CD4-positive, alpha-beta T cell treated with Interleukin-21 for 1 hour (primary cell): ENCODE measurements around the gene CMTM6.
"Not testable (repeated sequence)": the region's sequence is repeated elsewhere in the genome, so short reads cannot be mapped to it uniquely, and the experiment has no call there.

Source experiments
- DNase-seq: peaks from one replicate; pipeline ENCODE4 v3.0.0-alpha.2; 2020

CMTM6 gene

DNA sequence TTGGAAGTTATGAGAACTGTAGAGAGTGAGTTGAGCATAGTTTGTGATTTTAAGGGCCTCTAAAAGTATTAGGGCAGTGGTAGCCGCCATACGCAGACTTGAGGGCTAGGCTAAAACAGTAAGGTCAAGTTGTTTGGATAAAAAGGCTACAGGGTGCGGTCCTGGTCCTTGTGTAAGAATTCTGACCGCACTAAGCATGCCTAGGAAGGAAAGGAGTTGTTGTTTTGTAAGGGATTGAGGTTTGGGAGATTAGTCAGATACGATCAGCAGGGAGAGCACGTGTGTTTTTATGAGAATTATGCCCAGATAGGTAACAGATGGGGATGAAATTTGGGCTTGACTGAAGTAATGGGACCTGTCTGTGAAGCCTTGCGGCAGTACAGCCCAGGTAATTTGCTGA lies 39.2 kb downstream of the CMTM6 start:
- not testable (repeated sequence) for DNase-seq

DNA sequence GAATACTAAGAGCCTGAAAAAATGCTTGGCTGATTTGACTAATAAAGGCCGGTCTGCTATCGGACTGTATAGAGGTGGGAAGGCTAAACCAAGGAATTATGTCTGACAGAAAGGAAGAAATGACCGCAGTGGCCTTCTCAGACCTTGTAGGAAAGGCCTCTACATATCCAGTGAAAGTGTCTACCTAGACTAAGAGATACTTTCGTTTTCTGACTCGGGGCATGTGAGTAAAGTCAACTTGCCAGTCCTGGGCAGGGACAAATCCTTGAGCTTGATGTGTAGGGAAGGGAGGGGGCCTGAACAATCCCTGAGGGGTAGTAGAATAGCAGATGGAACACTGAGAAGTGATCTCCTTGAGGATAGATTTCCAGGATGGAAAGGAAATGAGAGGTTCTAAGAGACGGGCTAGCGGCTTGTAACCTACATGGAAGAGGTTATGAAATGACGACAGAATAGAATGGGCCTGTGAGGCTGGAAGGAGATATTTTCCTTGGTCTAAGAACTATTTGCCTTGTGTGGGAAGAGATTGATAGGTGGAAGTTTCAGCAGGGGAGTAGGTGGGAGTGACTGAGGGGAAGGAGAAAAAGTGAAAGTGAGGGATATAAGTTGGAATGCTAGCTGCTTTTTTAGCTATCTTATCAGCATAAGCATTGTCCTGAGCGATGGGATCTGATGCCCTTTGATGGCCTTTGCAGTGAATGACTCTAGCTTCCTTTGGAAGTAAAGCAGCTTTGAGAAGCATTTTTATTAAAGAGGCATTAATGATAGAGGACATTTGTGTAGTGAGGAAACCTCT lies 40.3 kb downstream of the CMTM6 start:
- DNase-seq: peak; percentile 63

DNA sequence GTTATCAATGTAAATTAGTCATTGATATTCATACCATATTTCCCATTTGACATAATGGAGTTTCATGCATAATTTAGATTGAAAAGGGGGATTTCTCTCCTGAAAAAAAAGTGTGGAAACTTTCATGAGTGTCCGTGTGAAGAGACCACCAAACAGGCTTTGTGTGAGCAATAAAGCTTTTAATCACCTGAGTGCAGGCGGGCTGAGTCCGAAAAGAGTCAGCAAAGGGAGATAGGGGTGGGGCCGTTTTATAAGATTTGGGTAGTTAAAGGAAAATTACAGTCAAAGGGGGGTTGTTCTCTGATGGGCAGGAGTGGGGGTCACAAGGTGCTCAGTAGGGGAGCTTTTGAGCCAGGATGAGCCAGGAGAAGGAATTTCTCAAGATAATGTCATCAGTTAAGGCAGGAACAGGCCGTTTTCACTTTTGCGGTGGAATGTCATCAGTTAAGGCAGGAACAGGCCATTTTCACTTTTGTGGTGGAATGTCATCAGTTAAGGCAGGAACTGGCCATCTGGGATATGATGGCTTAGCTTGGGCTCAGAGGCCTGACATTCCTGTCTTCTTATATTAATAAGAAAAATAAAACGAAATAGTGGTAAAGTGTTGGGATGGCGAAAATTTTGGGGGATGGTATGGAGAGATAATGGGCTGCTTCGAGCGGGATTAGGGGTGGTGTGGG lies 41.7 kb downstream of the CMTM6 start:
- not testable (repeated sequence) for DNase-seq

DNA sequence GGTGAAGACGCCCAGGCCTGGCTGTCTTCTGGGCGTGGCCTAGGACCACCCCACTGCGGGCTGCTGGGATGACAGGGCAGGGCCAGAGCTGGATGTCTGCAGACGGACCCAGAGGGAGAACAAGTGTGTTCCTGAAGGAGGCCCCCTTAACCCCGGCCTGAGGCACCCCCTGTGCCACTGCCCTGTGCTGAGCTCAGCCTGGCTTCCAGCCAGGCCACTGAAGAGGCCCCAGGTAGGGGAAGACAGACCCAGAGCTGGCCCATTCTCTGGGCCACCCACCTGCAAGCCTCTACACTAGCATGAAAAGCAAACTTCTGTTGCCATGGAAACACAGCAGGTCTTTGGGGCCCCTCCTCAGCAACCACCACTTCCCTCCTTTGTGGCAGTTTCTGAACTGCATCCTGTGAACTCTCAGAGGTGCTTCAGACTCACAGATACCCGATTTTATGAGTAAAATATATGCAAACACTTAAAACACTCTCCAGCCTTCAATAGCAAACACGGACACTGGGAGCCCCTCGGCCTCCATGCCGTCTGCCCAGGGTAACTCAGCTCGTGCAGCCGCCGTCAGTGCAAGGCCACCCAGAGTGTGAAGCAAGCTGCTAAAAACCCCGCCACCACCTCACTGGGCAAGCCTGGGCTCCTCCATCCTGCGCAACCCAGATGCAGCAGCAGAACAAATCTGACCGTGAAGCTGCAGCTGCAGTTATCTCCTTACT lies 42.5 kb downstream of the CMTM6 start:
- peak; percentile 95 for DNase-seq

DNA sequence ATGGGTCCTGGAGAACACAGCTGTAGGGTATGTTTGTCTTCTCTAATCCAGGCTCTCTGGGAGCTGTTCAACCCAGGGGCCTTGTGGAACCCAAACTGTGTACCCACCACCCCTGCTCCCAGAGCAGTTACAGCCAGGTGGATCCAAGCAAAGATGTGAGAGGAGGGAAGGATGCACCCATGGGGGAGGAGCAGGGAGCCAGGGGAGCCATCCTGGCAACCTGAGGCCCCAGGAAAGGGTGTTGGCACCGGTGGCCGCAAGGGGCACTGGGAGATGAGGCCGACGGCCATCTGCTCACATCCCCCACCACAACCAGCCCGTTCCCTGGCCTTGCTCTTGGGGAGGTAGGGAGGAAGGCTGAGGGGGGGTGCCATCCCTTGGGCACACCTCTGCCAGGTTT lies 43.2 kb downstream of the CMTM6 start:
- no peak for DNase-seq

DNA sequence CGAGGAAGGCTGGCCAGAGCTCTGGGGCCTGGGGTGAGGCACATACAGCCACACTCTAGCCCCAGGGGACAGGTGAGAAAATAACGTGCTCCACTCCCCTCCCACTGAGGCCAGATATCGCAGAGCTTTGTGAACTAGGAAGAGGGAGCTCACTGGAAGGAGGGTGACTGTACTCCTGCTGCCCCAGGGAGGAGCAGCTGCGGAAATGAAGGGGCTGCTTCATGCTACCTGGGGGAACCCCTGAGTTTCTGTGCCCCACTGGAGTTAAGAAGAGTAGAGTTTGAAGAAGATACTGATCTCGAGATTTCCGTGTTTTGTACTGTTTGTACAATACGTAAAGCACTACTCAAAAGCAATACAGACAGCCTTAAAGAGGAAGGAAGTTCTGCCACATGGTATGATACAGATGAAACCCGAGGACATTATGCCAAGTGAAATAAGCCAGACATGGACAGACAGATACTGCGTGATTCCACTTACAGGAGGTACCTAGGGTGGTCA lies 44.6 kb downstream of the CMTM6 start:
- DNase-seq: peak; percentile 86

DNA sequence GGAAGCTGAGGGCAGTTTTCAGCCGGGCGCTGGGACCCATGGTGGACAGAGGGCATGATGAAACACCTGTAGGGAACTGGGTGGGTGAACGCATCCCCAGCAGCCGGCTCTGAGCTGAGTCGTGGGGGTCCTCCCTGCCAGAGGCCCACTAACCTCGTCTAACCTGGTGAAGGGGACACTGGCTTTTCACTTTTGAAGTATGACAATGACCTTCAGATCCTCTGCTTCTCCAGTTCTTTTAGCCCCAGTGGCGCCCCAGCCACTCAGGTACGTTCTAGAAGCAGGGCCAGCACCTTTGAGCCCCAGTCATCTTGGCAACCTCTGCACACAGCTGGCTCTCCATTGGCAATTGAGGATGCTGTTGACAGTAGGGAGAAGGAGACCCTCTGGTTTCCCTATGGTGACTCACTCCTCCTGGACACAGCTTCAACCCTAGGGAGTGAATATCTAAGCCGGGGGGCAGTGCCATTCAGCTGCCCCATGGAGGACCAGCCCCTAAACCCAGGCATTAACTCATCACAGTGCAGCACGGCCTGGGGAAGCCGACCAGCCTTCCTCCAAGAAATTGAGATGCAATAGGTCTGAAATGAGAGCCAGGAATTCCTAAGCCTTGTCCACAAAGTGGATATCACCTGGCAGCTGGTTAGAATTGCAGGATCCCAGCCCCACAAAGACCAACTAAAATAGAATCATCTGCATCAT lies 46.1 kb downstream of the CMTM6 start:
- no peak for DNase-seq

DNA sequence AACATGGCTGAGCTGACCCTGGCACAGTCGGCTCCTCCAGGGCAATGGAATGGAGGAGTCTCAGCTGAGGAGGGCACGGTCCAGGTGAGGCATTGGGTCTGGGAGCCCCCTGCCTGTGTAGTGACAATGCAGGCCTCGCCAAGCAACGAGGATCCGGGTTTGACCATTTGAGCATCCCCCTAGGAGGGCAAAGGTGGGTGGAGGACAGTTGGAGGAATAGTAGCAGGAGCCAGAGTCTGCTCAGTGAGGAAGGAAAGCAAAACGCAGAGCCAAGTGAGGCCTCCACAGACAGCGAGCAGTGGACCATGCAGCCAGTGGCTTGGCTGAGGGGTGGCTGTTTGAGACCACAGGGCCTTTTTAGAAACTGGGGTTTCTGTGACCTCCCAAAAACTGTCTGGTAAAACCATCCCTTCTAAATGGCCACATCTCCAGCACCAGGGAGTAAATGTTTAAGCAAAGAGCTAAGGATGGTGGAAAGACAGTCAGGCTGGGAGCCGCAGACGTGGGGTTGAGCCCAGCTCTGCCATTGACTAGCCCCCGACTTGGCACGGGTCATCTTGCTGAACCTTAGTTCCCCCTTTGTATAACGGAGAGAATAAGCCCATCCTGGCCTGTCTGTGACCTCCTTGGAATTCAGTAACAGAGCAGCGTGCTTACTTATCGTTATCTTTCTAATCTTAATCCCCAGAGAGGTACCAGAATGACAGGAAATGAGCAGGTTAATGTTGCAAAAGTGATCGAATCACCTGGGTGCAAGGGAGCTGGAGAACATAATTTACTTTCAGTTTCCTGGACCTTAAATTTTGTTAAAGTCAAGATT lies 46.8 kb downstream of the CMTM6 start:
- DNase-seq: peak; percentile 60

DNA sequence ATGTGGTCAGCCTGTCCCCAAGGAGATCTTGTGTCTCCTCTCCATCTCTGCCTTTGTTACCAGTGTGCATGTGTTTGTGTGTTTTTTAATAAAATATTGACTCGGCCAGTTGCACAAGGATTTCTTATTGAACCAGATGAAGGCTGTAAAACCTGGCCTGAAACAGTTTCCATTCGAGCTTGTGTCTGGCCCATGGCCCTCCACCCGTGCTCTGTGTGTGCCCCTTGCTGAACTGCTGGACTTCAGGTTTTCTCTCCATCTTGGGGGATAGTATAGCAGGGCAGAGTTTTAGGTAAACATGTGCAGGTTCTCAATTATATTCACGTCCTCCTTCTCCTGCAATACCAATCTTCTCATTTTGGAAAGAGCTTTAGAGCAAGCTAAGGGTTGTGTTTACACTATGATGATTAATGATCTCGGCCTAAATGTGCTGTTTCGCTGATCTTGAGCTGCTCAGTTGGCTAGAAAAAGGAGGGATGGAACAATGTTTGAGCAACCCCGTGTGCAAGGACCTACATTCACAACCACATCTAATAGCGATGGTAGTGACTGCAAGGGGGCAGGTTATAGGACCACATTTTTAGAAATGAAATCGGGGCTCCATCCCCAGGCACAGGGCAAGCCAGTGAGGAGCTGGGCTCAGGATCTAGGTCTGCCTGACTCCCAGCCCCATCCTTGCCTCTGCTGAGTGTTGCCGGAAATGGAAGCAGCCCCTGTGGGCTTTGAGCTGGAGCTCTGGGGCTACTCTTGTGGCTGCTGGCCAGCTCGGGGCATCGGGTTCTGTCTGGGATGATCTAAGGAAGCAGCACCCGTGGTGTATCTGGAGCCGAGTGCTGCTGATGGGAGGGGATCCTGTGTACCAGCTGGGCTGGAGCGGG lies 47.7 kb downstream of the CMTM6 start:
- DNase-seq: no peak

DNA sequence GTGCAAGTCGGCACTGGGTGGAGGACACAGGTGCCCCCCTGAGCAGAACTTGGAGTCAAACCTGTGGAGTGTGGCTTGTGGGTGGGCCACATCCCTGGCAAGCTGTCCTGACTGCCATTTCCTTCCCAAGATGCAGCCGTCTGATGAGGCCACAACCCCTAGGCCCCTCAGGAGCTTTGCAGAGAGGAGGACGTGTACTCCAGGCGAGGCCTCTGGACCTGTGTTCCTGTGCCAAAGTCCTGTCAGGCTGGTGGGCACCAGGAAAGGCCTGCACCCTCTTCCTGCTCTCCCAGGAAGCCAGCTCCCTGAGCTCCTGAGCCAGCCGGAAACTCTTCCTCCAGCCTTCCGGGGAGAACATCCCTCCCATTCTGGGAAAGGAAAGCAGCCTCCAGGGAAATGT lies 48.5 kb downstream of the CMTM6 start:
- DNase-seq: no peak

DNA sequence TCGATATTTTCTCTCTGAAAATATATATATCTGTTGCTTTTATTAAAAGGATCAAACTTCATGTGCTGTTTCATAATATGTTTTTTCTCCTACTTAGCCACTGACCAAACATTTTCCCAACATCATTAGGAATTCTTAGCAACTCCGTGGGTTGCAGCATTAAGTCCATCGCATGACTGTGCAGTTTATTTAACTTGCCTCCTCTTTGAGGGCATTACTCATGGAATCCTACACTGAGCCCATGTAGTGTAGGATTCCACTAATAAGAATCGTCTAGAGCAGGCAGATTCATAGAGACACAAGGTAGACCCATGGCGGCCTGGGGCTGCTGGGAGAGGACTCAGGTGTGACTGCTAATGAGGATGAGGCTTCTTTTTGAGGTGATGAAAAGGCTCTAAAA lies 49.3 kb downstream of the CMTM6 start:
- DNase-seq: no peak

DNA sequence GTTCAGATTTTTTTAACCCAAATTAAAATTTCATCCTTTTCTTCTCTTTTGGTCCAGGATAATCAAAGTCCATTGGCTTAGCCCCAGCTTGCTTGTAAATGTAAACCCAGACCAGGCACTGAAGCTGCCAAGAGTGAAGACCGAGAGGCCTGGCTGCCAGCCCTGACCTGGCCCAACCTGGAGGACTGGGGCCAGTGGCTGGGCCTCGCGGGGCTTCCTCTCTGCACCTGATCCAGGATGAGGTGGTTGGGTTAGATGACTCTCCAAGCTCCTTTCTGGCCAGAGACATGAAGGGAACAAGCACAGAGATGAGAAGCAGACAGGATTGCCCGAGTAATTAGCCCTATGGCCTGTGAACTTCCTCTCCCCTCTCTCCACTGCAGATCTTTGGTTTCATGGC lies 50.6 kb downstream of the CMTM6 start:
- no peak for DNase-seq

DNA sequence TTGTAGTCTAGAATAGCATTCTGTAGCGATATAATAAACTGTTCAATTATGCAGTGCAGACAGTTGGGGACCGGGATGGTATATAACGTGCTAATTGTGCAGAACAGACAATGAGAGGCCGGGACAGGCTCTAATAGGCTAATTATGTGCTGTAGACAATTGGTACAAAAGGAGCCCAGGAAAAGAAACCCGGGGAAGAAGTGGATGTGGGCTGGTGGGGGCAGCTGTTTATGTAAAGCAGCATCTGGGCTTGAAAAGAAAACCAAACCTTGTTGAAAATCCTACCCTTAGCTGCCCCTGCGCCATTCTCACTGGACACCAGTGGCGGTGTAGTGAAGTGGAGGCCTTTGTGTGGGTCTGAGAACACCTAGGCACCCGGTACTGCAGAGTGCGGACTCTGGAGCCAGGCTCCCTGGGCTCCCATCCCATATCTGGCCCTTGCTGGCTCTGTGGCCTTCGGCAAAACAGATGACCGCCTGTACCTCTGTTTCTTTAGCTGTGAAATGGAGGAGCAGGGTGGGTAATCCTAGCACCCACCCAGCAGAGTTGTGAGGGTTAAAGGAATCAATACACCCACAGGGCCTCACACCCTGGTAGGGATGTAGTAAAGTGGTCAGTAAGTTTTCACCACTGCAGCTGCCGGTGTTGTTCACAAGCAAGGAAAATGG lies 51.5 kb downstream of the CMTM6 start:
- no peak for DNase-seq

DNA sequence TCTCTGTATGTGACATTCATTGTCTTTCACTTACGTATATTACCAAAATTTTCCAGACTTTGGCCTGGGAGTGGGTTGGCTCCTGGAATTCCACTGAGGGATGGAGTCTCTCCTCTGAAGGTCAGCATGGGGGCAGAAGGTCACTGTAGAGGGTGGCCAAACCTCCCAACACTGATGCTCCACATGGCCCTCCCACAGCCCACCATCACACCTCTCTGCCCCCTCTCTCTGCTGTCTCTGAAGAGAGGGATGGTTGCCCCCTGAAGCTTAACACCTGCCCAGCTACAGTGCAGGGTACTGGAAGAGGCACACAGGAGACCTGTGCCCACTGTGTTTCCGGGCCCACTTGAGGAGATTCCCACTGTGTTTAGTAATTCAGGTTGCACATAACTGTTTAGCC lies 52.2 kb downstream of the CMTM6 start:
- no peak for DNase-seq

DNA sequence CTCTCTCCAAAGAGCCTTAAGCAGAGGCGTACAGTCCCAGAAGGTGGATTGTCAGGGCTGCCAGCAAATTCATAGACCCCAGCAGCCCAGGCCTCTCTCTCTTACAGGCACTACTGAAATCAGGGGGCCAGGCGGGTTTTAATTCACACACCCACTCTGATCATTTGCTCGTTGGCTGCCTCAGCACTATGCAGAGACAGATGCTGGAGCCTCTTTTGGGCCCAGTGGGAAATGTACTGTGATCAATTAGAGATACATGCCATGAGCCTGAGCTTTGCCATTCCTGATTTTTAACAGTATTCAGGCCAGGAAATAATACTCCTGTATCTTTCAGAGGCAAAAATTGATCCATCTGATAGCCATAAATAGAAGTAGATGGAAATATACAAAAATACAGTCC lies 53.0 kb downstream of the CMTM6 start:
- no peak for DNase-seq

DNA sequence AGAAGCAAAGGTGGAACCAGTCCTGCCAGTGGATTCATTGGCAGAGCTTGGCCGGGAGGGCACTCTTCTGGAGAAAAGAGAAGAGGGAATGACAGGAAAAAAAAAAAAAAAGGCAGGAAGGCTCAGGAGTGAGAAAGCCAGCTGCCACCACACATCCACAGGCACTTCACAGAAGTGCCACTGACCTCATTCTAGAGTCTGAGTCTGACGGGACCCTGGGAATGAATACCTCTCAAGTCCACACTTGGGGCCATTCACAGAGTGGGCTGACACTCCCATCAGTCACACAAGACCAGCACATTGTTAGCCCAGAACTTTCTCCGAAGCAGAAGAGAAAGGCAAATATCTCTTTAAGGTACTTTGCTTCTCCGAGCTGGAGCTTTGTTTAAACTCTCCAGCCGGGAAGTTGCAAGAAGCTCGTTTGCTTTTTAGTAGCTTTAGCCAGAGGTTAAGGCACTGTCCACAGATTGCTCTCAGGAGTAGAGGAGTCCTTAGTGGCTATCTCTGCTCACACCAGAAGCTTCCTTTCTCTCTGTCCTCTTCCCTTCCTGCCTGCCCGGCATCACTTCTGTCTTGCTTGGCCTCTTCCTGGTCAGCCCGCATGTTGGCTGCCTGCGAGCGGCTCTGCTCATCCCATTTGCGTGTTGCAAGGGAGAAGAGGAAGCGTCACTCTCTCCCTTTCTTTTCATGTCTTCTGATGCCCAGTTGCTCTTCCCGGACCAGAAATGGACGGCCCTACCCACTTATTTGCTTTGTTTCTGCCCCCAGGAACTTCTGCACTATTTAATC lies 53.8 kb downstream of the CMTM6 start:
- DNase-seq: no peak

DNA sequence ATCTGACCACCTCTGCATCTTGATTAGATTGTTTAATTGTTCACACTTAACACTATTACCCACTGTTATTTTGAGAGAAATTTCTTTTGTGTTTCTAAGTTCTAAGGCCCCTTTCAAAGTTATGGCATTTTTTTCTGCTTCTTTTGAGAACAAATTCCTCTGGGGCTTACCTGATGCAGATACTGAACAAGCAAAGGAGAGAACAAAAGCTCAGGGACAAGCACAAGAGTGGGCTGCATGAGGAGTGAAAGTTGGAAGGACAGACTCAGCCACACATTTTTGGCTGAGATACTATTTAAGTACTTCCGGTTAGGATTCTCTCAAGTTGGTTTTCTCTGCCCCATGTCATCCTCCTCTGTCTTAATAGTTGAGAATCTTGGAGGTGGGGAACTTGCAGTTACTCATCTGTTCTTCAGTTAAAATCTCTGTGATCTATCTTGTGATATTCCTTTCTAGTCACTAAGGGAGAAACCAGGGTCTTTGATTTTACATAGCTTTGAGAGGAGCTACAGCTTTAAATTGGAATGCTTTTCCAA lies 54.7 kb downstream of the CMTM6 start:
- DNase-seq: no peak

DNA sequence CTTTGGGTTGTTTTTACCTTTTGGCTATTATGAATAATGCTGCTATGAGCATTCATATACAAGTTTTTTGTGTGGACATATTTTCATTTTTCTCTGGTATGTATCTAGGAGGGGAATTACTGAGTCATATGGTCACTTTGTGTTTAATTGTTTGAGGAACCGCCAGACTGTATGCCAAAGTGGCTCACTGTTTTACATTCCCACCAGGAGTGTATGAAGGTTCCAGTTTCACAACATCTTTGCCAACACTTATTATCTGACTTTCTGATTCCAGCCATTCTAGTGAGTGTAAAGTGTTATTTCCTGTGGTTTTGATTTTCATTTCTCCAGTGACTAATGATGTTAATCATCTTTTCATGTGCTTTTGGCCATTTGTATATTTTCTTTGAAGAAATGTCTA lies 59.2 kb downstream of the CMTM6 start:
- no peak for DNase-seq

DNA sequence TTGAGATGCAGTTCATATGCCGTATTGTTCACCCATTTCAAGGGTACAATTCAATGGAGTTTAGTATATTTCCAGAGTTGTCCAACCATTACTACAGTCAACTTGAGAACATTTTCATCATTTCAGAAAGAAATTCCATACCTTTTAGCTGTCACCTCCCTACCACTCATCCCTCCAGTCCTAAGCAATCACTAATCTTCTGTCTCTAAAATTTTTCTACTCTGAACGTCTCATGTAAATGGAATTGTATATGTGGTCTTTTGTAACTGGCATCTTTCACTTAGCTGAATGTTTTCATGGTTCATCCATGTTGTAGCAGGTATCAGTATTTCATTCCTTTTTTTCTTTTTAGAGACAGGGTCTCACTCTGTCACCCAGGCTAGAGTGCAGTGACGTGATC lies 59.9 kb downstream of the CMTM6 start:
- DNase-seq: no peak
